HepG2 (cell line): ENCODE data around the gene WBP2NL. TPM values are rescaled to one million over a fixed set of nuclear protein-coding genes. Genes with fewer than 3 reads are reported as not detected.

Experiments
- IKZF1 ChIP-seq: fragments of 450-650 bp; IDR thresholded peaks from 2 replicates; pipeline ENCODE4 v1.7.1; 2016
- IRF2 ChIP-seq: IDR thresholded peaks from 2 replicates; pipeline ENCODE4 v1.6.1; 2018; ENCODE audit warnings: missing genetic modification reagents, missing compliant biosample characterization
- JUN ChIP-seq: sonication (generic); formaldehyde crosslinking; IDR thresholded peaks from 2 replicates; pipeline ENCODE4 v1.4.0; 2020; ENCODE audit warnings: mild to moderate bottlenecking, missing genetic modification reagents
- PHF8 ChIP-seq: sonication (generic); formaldehyde crosslinking; IDR thresholded peaks from 2 replicates; pipeline ENCODE4 v1.5.0; 2020; ENCODE audit warnings: missing genetic modification reagents
- RBM39 ChIP-seq: fragments of 200-400 bp; formaldehyde crosslinking; IDR thresholded peaks from one replicate; pipeline ENCODE4 v1.6.1; 2018; ENCODE audit warnings: antibody characterized with exemption, mild to moderate bottlenecking, low read depth, low read length; ENCODE audit not compliant: poor library complexity, severe bottlenecking
- RXRA ChIP-seq: sonication (generic); formaldehyde crosslinking; IDR thresholded peaks from 2 replicates; pipeline ENCODE4 v1.5.1; 2020; ENCODE audit warnings: missing genetic modification reagents
- SIX1 ChIP-seq: sonication (generic); formaldehyde crosslinking; IDR thresholded peaks from 2 replicates; pipeline ENCODE4 v1.4.0; 2020; ENCODE audit warnings: missing genetic modification reagents, borderline replicate concordance
- TAF1 ChIP-seq: sonication (generic); formaldehyde crosslinking; IDR thresholded peaks from 2 replicates; pipeline ENCODE4 v1.4.0; 2020; ENCODE audit warnings: missing genetic modification reagents
- ZBTB8A ChIP-seq: sonication (generic); formaldehyde crosslinking; IDR thresholded peaks from 2 replicates; pipeline ENCODE4 v1.4.0; 2020; ENCODE audit warnings: mild to moderate bottlenecking, low read depth, missing genetic modification reagents, borderline replicate concordance
- ZNF101 ChIP-seq: sonication (generic); formaldehyde crosslinking; IDR thresholded peaks from 2 replicates; pipeline ENCODE4 v1.4.0; 2020; ENCODE audit warnings: mild to moderate bottlenecking, low read depth, missing genetic modification reagents, borderline replicate concordance
- ZNF121 ChIP-seq: sonication (generic); formaldehyde crosslinking; IDR thresholded peaks from 2 replicates; pipeline ENCODE4 v1.5.0; 2020; ENCODE audit warnings: mild to moderate bottlenecking, missing genetic modification reagents
- ZNF333 ChIP-seq: sonication (generic); formaldehyde crosslinking; IDR thresholded peaks from 2 replicates; pipeline ENCODE4 v1.4.0; 2020; ENCODE audit warnings: mild to moderate bottlenecking, missing genetic modification reagents, borderline replicate concordance
- ZNF605 ChIP-seq: sonication (generic); formaldehyde crosslinking; IDR thresholded peaks from 2 replicates; pipeline ENCODE4 v1.8.0; 2022; ENCODE audit warnings: mild to moderate bottlenecking, missing genetic modification reagents
- ZNF607 ChIP-seq: sonication (generic); formaldehyde crosslinking; IDR thresholded peaks from 2 replicates; pipeline ENCODE4 v1.5.1; 2020; ENCODE audit warnings: missing genetic modification reagents, mild to moderate bottlenecking, borderline replicate concordance
- ZNF749 ChIP-seq: sonication (generic); formaldehyde crosslinking; IDR thresholded peaks from 2 replicates; pipeline ENCODE4 v1.8.0; 2022; ENCODE audit warnings: mild to moderate bottlenecking, missing genetic modification reagents, moderate library complexity, borderline replicate concordance
- ZNF776 ChIP-seq: sonication (generic); formaldehyde crosslinking; IDR thresholded peaks from 2 replicates; pipeline ENCODE4 v1.4.0; 2020; ENCODE audit warnings: mild to moderate bottlenecking, missing genetic modification reagents
- ZSCAN21 ChIP-seq: sonication (generic); formaldehyde crosslinking; IDR thresholded peaks from 2 replicates; pipeline ENCODE4 v1.8.0; 2022; ENCODE audit warnings: mild to moderate bottlenecking, missing genetic modification reagents, moderate library complexity, borderline replicate concordance
- polyA plus RNA-seq, 8 experiments: library from polyadenylated mRNA; depleted of rRNA in 3 of 8; stranded (reverse) in 7 of 8; unstranded in 1 of 8; fragments of >200 nt; fragmentation: Illumina TruSeq in 4 of 8; extraction: Trizol in 4 of 8; gene quantifications; 2 replicates each; pipeline versions ENCODE4 v1.2.1 to v1.2.3, GENCODE V29; 2011 to 2016; ENCODE audit warnings: low read depth in 4 of 8, missing spikeins in 1 of 8, mixed read lengths in 1 of 8; ENCODE audit not compliant: insufficient read depth in 1 of 8
- total RNA-seq, 5 experiments: library from RNA; depleted of rRNA; stranded (reverse); fragments of >200 nt; fragmentation: Illumina TruSeq; extraction: Trizol; gene quantifications; 2 replicates each; pipeline ENCODE4 v1.2.3, GENCODE V29; 2016; ENCODE audit warnings: low read depth in 1 of 5
- TF ChIP-seq, protein P1 (sequence below): sonication (generic); formaldehyde crosslinking; IDR thresholded peaks from 2 replicates; pipeline ENCODE4 v1.9.0; 2021; ENCODE audit warnings: missing genetic modification reagents, borderline replicate concordance
- TF ChIP-seq, protein P2 (sequence below): sonication (generic); formaldehyde crosslinking; IDR thresholded peaks from 2 replicates; pipeline ENCODE4 v1.5.1; 2020; ENCODE audit warnings: missing genetic modification reagents, mild to moderate bottlenecking, borderline replicate concordance
- TF ChIP-seq, protein P3 (sequence below): sonication (generic); formaldehyde crosslinking; IDR thresholded peaks from 2 replicates; pipeline ENCODE4 v1.5.0; 2020; ENCODE audit warnings: mild to moderate bottlenecking, missing genetic modification reagents, moderate library complexity
- TF ChIP-seq, protein P4 (sequence below): IDR thresholded peaks from 2 replicates; pipeline ENCODE4 v1.4.0; 2020; ENCODE audit warnings: mild to moderate bottlenecking, missing genetic modification reagents

The WBP2NL gene
- total and polyA plus RNA-seq, 2 of the 13 experiments (the other 11 are each of a cell fraction or from before 2014, with no cell fraction given) = not detected

DNA sequence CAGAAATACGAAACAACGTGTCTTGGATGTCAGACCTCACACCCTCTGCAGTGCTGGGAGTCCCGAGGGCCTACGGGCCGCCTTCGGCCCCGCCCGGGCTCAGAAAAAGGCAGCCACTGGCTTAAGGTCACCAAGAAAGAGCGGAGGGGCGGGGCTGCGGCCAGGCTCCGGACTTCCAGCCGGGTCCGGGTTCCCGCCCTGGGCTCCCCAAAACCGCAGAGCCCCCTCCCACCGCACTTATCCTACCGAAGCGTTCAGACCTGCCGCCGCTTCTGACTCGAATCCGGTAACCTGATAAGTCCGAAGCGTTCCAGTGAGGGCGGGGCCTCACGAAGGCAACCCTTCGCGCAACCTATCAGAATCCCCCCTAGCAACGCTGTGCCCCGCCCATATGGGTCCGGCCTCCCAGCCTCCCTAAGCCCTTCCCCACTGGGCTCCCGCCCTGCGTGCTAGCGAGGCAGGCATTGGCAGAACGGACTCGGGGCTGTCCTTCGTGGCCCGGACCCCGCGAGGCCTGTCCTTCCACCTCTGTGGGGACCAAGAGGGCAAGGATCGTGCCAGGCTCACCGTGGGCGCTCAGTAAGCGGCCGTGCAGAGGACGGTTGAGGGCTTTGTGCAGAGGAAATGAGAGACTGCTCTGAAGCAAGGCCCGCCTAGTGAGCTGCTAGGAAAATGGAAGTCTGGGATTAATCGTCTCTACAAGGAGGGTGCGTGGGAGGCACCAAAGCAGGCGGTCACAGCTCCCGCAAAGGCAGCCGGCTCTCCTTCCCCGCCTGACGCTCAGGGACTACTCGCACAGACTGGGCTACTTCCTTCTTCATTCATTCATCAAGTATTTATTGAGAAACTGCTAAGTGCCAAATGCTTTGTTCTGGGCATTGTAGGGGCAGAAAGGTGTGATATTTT lies 72.2 kb downstream of the WBP2NL start, which contains the start of gene NAGA (continued):
- peak; percentile 53; the same call in 1 of the 2 replicates for TF ChIP-seq ZNF776 (CRISPR knock-in tag)
- TF ChIP-seq PHF8 (CRISPR knock-in tag) = peak; percentile 91
- TF ChIP-seq ZNF333 = no peak
- peak; percentile 70; the same call in 1 of the 2 replicates for TF ChIP-seq JUN
- TF ChIP-seq, protein P1, sequence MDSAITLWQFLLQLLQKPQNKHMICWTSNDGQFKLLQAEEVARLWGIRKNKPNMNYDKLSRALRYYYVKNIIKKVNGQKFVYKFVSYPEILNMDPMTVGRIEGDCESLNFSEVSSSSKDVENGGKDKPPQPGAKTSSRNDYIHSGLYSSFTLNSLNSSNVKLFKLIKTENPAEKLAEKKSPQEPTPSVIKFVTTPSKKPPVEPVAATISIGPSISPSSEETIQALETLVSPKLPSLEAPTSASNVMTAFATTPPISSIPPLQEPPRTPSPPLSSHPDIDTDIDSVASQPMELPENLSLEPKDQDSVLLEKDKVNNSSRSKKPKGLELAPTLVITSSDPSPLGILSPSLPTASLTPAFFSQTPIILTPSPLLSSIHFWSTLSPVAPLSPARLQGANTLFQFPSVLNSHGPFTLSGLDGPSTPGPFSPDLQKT (CRISPR knock-in tag) = peak; percentile 58; the same call in 1 of the 2 replicates
- TF ChIP-seq ZBTB8A (CRISPR knock-in tag) = no peak
- TF ChIP-seq TAF1 (CRISPR knock-in tag) = peak; percentile 79
- TF ChIP-seq, protein P2, sequence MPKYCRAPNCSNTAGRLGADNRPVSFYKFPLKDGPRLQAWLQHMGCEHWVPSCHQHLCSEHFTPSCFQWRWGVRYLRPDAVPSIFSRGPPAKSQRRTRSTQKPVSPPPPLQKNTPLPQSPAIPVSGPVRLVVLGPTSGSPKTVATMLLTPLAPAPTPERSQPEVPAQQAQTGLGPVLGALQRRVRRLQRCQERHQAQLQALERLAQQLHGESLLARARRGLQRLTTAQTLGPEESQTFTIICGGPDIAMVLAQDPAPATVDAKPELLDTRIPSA (CRISPR knock-in tag) = no peak; the same call in 1 of the 2 replicates
- TF ChIP-seq ZNF607 (CRISPR knock-in tag) = peak; percentile 96
- no peak for TF ChIP-seq RXRA (CRISPR knock-in tag)
- no peak for TF ChIP-seq ZNF121
- peak; percentile 87 for TF ChIP-seq SIX1
- TF ChIP-seq IKZF1 = no peak
- 0 out of 2 replicates have a peak, but pooled peaks have one; percentile 93 for TF ChIP-seq ZNF101
- TF ChIP-seq, protein P3, sequence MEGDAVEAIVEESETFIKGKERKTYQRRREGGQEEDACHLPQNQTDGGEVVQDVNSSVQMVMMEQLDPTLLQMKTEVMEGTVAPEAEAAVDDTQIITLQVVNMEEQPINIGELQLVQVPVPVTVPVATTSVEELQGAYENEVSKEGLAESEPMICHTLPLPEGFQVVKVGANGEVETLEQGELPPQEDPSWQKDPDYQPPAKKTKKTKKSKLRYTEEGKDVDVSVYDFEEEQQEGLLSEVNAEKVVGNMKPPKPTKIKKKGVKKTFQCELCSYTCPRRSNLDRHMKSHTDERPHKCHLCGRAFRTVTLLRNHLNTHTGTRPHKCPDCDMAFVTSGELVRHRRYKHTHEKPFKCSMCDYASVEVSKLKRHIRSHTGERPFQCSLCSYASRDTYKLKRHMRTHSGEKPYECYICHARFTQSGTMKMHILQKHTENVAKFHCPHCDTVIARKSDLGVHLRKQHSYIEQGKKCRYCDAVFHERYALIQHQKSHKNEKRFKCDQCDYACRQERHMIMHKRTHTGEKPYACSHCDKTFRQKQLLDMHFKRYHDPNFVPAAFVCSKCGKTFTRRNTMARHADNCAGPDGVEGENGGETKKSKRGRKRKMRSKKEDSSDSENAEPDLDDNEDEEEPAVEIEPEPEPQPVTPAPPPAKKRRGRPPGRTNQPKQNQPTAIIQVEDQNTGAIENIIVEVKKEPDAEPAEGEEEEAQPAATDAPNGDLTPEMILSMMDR = 0 out of 2 replicates have a peak, but pooled peaks have one; percentile 16
- TF ChIP-seq IRF2 (CRISPR knock-in tag) = peak; percentile 24; the same call in 1 of the 2 replicates
- peak; percentile 59 for TF ChIP-seq RBM39
- TF ChIP-seq ZNF749 = no peak
- TF ChIP-seq, protein P4, sequence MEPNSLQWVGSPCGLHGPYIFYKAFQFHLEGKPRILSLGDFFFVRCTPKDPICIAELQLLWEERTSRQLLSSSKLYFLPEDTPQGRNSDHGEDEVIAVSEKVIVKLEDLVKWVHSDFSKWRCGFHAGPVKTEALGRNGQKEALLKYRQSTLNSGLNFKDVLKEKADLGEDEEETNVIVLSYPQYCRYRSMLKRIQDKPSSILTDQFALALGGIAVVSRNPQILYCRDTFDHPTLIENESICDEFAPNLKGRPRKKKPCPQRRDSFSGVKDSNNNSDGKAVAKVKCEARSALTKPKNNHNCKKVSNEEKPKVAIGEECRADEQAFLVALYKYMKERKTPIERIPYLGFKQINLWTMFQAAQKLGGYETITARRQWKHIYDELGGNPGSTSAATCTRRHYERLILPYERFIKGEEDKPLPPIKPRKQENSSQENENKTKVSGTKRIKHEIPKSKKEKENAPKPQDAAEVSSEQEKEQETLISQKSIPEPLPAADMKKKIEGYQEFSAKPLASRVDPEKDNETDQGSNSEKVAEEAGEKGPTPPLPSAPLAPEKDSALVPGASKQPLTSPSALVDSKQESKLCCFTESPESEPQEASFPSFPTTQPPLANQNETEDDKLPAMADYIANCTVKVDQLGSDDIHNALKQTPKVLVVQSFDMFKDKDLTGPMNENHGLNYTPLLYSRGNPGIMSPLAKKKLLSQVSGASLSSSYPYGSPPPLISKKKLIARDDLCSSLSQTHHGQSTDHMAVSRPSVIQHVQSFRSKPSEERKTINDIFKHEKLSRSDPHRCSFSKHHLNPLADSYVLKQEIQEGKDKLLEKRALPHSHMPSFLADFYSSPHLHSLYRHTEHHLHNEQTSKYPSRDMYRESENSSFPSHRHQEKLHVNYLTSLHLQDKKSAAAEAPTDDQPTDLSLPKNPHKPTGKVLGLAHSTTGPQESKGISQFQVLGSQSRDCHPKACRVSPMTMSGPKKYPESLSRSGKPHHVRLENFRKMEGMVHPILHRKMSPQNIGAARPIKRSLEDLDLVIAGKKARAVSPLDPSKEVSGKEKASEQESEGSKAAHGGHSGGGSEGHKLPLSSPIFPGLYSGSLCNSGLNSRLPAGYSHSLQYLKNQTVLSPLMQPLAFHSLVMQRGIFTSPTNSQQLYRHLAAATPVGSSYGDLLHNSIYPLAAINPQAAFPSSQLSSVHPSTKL (CRISPR knock-in tag) = peak; percentile 51
- peak; percentile 86 for TF ChIP-seq ZNF605
- TF ChIP-seq ZSCAN21 (CRISPR knock-in tag) = peak; percentile 82; the same call in 1 of the 2 replicates
